ENCODE measurements around the gene CCDC146.

- TF ChIP-seq GATA3 (IDR thresholded peaks at IDR 0.05; ENCODE audit: low read depth, low read length) (no peak), GATA2 (IDR thresholded peaks at IDR 0.05; ENCODE audit: low read depth, low read length) (no peak)
Measured at GRCh38 chr7:77282897-77283296, 160.5 kb downstream of the CCDC146 start.

Data from SH-SY5Y (cell line).